ENCODE results near the gene C20orf144.
"Not testable (repeated sequence)": the region's sequence is repeated elsewhere in the genome, so short reads cannot be mapped to it uniquely, and the experiment has no call there.

Gene C20orf144

DNA sequence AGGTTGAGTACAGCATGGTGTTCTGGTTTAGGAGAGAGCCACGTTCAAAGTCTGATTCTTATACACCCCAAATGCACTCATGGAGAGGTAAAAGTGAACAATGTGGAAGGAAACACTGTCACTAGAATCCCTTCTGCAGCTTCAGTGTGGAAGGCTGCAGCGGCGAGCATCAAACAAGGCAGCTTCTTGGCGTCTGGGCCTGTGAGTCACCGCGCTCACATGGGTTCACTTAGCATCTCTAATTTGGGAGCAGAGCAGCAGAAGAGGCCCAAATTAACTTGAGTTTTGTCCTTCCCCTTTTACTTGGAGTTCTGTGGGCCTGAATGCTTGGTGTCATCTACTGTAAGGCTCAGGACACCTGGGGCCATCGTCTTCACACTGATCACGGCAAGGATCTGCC, 35.0 kb downstream of the C20orf144 start:
- DNase-seq = no peak

DNA sequence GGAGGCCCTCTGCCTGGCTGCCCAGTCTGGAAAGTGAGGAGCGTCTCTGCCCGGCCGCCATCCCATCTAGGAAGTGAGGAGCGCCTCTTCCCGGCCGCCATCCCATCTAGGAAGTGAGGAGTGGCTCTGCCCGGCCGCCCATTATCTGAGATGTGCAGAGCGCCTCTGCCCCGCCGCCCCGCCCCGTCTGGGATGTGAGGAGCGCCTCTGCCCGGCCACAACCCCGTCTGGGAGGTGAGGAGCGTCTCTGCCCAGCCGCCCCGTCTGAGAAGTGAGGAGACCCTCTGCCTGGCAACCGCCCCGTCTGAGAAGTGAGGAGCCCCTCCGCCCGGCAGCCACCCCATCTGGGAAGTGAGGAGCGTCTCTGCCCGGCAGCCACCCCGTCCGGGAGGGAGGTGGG, 36.8 kb downstream of the C20orf144 start:
- not testable (repeated sequence) for DNase-seq

DNA sequence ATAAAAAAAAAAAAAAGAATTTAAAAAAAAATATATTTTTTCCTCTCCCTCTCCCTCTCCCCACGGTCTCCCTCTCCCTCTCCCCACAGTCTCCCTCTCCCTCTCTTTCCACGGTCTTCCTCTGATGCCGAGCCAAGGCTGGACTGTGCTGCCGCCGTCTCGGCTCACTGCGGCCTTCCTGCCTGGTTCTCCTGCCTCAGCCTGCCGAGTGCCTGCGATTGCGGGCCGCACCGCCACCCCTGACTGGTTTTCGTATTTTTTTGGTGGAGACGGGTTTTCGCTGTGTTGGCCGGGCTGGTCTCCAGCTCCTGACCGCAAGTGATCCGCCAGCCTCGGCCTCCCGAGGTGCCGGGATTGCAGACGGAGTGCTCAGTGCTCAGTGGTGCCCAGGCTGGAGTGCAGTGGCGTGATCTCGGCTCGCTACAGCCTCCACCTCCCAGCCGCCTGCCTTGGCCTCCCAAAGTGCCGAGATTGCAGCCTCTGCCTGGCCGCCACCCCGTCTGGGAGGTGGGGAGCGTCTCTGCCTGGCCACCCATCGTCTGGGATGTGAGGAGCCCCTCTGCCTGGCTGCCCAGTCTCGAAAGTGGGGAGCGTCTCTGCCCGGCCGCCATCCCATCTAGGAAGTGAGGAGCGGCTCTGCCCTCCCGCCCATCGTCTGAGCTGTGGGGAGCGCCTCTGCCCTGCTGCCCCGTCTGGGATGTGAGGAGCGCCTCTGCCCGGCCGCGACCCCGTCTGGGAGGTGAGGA, 38.7 kb downstream of the C20orf144 start:
- DNase-seq = not testable (repeated sequence)

DNA sequence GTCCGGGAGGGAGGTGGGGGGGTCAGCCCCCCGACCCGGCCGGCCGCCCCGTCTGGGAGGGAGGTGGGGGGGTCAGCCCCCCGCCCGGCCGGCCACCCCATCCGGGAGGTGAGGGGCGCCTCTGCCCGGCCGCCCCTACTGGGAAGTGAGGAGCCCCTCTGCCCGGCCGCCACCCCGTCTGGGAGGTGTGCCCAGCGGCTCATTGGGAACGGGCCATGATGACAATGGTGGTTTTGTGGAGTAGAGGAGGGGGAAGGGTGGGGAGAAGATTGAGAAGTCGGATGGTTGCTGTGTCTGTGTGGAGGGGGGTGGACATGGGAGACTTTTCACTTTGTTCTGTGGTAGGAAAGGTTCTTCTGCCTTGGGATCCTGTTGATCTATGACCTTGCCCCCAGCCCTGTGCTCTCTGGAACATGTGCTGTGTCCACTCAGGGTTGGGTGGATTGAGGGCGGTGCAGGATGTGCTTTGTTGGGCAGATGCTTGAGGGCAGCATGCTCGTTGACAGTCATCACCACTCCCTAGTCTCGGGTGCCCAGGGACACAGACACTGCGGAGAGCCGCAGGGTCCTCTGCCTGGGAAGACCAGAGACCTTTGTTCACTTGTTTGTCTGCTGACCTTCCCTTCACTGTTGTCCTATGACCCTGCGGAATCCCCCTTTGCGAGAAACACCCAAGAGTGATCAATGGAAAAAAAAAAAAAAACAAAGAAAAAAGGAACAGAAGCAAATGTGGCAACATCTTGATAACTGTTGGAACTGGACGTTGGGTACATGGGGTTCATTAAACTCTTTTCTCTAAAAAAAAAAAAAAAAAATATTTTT, 39.7 kb downstream of the C20orf144 start:
- DNase-seq = no peak

DNA sequence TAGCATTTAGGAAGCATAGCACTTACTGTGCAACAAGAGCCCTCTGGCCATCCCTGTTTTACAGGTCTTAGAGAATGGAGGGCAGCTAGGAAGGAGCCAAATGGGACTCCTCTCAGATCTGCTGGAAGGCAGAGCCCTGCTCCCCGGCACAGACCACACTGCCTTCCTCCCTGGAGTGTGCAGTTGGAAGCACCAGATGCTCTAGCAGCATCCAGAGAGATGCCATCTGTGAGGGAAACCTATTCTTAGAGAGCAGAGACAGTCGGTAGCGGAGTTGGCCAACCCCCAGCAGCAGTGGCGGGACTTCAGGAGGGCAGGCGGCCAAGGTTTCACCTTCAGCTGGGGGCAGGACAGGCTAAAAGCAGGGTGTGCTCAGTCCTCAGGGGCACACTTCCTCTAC, 40.7 kb downstream of the C20orf144 start:
- no peak for DNase-seq

GRCh38 chr20:33703498-33704137, 41.5 kb downstream of the C20orf144 start:
- DNase-seq = no peak

DNA sequence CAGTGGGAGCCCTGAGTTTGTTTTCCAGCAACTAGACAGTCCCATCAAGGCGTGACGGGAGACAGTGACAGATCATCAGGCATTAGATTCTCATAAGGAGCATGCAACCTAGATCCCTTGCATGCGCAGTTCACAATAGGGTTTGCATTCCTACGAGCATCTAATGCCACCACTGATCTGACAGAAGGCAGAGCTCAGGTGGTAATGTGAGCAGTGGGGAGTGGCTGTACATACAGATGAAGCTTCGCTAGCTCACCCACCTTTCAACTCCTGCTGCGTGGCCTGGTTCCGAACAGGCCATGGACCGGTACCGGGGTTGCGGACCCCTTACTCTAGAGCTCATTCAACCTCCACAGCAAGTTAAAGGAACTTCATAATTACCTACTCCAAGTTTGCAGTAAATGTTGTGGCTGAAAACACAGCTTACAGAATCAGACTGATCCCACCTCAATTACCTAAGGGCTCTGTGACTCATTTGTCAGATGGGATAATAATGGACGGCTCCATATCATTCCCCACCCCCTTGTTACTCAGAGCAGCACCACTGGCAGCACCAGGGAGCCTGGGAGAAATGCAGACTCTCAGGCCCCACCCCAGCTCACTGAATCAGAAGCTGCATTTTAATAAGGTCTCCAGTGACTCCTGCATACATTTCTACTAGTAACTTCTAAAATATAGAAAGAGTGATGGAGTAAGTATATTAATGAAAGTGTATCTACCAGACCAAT, 42.2 kb downstream of the C20orf144 start:
- DNase-seq = no peak

DNA sequence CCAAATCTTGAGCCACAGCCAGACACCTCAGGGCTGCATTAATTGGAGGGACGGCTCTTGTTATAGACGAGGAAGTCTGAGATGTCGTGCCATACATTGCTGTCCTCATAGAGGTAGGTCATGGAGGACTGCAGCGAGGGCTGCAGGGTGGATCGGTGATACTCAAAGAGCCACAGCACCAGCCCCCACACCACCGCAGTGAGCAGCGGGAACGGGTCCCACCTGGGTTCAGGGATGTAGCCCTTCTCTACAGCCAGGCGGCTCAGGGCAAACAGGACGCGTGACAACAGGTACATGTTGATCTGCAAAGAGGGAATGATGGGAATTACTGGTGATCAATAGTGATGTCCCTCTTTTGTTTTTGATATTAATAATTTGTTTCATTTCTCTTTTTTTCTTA, 45.5 kb downstream of the C20orf144 start:
- no peak for DNase-seq

- no peak for DNase-seq
Measured at GRCh38 chr20:33709398-33709797, 47.3 kb downstream of the C20orf144 start.

DNA sequence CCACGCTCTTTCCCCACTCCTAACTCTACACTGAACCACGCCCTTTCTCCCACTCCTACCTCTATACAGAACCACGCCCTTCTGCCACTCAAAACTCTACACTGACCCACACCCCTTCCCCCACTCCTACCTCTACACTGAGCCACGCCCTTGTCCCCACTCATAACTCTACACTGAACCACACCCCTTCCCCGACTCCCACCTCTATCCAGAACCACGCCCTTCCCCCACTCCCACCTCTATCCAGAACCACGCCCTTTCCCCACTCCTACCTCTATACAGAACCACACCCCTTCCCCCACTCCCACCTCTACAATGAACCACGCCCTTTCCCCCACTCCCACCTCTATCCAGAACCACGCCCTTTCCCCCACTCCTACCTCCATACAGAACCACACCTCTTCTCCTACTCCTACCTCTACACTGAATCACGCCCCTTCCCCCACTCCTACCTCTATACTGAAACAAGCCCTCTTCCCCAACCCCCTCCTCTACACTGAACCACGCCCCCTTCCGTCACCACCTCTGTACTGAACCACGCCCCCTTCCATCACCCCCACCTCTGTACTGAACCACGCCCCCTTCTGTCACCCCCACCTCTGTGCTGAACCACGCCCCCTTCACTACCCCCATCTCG, 47.9 kb downstream of the C20orf144 start:
- no peak for DNase-seq

- no peak for DNase-seq
Measured at GRCh38 chr20:33710681-33711445, 48.7 kb downstream of the C20orf144 start.

GRCh38 chr20:33711446-33711738, 49.3 kb downstream of the C20orf144 start:
- DNase-seq = no peak
